K562 (cell line): Measurements from ENCODE around the gene SPDYE4.

ENCODE experiments used
- FIP1L1 ChIP-seq: fragments of 200-400 bp; formaldehyde crosslinking; IDR thresholded peaks from 2 replicates; pipeline ENCODE4 v1.6.1; 2018; ENCODE audit warnings: mild to moderate bottlenecking, low read depth, low read length; ENCODE audit not compliant: poor library complexity, severe bottlenecking
- KDM5B ChIP-seq: fragments of 200-600 bp; sonication (generic); IDR thresholded peaks from 2 replicates; pipeline ENCODE4 v1.6.1; 2012; ENCODE audit warnings: low read depth, mild to moderate bottlenecking, moderate library complexity, low read length, control low read depth, inconsistent platforms; ENCODE audit not compliant: insufficient replicate concordance
- L3MBTL2 ChIP-seq: fragments of 450-650 bp; IDR thresholded peaks from 2 replicates; pipeline ENCODE4 v1.6.1; 2016; ENCODE audit warnings: mild to moderate bottlenecking, moderate library complexity
- POLR2AphosphoS5 ChIP-seq: IDR thresholded peaks from 2 replicates; pipeline ENCODE4 v1.6.1; 2011; ENCODE audit warnings: mild to moderate bottlenecking, low read depth, low read length, moderate library complexity; ENCODE audit not compliant: control insufficient read depth, insufficient read depth
- PRDM10 ChIP-seq: fragments of 450-650 bp; IDR thresholded peaks from 2 replicates; pipeline ENCODE4 v1.6.1; 2018; ENCODE audit not compliant: partially characterized antibody
- SAFB2 ChIP-seq: fragments of 200-400 bp; formaldehyde crosslinking; IDR thresholded peaks from 2 replicates; pipeline ENCODE4 v1.6.1; 2018; ENCODE audit warnings: borderline replicate concordance, low read length, low read depth, moderate library complexity; ENCODE audit not compliant: severe bottlenecking
- TEAD1 ChIP-seq, 2 experiments: fragments of 450-650 bp in 1 of 2; sonication (generic) in 1 of 2; formaldehyde crosslinking; IDR thresholded peaks; 2 replicates each; pipeline versions ENCODE4 v1.4.0 to v1.8.0; 2020 to 2022; ENCODE audit warnings: mild to moderate bottlenecking in 2 of 2, missing genetic modification reagents in 1 of 2
- TF ChIP-seq, protein P1 (sequence below): conservative IDR thresholded peaks from 2 replicates; pipeline ENCODE4 v1.6.1; 2011; ENCODE audit warnings: low read depth, mild to moderate bottlenecking, low read length; ENCODE audit not compliant: control insufficient read depth
- TF ChIP-seq, protein P2 (sequence below): sonication (generic); formaldehyde crosslinking; IDR thresholded peaks from 2 replicates; pipeline ENCODE4 v1.8.0; 2022; ENCODE audit warnings: missing genetic modification reagents, mild to moderate bottlenecking, borderline replicate concordance

GRCh38 chr17:8719291-8720246, 38.8 kb downstream of the SPDYE4 start:
- TF ChIP-seq, protein P1, sequence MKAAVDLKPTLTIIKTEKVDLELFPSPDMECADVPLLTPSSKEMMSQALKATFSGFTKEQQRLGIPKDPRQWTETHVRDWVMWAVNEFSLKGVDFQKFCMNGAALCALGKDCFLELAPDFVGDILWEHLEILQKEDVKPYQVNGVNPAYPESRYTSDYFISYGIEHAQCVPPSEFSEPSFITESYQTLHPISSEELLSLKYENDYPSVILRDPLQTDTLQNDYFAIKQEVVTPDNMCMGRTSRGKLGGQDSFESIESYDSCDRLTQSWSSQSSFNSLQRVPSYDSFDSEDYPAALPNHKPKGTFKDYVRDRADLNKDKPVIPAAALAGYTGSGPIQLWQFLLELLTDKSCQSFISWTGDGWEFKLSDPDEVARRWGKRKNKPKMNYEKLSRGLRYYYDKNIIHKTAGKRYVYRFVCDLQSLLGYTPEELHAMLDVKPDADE = no peak
- TF ChIP-seq FIP1L1 = no peak
- TF ChIP-seq POLR2AphosphoS5 = no peak
- no peak for TF ChIP-seq L3MBTL2
- no peak for TF ChIP-seq PRDM10
- TF ChIP-seq SAFB2 = no peak
- TF ChIP-seq, protein P2, sequence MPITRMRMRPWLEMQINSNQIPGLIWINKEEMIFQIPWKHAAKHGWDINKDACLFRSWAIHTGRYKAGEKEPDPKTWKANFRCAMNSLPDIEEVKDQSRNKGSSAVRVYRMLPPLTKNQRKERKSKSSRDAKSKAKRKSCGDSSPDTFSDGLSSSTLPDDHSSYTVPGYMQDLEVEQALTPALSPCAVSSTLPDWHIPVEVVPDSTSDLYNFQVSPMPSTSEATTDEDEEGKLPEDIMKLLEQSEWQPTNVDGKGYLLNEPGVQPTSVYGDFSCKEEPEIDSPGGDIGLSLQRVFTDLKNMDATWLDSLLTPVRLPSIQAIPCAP (CRISPR knock-in tag) = no peak
- no peak for TF ChIP-seq KDM5B
- TF ChIP-seq TEAD1 (CRISPR knock-in tag; IDR thresholded peaks at IDR 0.05) = no peak
